Urothelium cell line (cell line): Measurements from ENCODE around the gene AJAP1.

Source experiments
- DNase-seq: peaks from one replicate; pipeline ENCODE4 v3.0.0; 2011; ENCODE audit warnings: low spot score, mixed read lengths
- FAIRE-seq: peaks from 2 replicates; lab custom pipeline; 2011; peaks lifted over from hg19 to GRCh38; lab: Jason Lieb, UNC

AJAP1 gene

DNA sequence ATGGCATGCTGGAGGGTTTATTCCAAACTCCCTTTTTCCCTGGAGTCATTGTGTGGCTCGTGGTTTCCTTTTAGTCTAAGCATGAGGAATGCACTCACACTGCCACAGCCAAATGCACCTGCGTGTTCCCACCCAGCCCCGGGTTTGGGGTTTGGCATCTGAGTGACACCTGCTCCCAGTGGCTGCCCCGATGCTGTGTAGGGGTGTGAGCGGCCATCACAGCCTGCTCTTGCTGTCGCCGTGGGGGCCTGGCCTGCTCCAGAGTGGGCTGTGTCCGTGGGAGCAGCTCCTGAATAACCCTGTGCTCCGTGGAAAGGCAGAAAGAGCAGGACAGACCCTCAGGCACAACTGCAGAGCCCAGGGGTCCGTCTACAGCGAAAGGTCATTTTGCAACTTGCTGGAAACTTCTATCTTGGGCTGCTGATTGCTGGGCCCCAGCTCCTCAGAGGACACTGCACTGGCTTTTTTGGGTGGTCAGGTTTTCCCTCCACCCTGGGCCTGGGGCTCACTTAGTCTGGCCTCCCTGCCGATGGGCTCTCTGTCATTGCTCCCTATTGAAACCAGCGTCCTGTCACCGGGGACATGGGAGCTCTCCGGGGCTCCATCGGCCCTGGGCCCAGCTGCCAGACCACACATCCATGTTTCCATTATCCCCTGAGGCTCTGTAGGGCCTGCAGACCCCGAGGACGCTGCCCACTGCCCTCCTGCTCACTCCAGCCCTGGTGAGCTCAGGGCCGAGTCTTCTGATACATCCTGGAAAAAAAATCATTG is 74.1 kb downstream of the AJAP1 start:
- DNase-seq, result no peak
- no peak for FAIRE-seq

DNA sequence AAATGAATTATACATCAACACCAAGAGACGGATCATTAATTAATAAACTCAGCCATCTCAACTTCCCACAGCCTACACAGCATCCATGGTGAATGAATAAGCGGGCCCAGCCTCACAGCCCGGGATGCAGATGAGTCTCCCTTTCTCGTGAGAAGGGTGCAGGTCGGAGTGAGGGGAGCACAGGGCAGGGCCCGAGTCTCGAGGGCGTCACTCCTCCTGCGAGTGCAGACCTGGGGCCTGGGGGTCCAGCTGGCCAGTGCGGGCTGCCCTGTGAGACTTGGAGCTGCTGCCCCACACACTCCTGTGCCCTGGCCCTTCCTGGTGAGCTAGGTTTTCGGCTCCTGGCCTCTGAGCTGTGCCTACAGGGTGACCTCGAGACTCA is 74.7 kb downstream of the AJAP1 start:
- no peak for FAIRE-seq
- no peak for DNase-seq

DNA sequence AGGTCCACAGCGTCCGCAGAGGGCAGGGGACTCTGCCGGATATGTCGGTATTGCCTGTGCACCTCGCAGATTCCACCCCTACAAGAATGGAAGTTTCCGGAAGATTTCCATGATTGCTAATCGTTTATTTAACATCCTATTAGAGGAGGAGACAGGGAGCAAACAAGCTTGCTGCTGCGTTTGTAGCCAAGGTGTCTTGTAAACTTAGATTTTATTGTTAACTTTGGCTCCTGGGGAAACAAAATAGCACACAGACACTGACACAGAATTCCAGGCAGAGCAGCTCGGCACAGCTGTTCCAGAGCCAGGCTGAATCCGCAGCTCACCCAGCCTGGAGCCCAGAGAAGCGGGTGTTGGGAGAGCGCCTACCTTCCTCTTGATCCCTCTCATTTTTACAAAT is 75.7 kb downstream of the AJAP1 start:
- no peak for DNase-seq
- no peak for FAIRE-seq

DNA sequence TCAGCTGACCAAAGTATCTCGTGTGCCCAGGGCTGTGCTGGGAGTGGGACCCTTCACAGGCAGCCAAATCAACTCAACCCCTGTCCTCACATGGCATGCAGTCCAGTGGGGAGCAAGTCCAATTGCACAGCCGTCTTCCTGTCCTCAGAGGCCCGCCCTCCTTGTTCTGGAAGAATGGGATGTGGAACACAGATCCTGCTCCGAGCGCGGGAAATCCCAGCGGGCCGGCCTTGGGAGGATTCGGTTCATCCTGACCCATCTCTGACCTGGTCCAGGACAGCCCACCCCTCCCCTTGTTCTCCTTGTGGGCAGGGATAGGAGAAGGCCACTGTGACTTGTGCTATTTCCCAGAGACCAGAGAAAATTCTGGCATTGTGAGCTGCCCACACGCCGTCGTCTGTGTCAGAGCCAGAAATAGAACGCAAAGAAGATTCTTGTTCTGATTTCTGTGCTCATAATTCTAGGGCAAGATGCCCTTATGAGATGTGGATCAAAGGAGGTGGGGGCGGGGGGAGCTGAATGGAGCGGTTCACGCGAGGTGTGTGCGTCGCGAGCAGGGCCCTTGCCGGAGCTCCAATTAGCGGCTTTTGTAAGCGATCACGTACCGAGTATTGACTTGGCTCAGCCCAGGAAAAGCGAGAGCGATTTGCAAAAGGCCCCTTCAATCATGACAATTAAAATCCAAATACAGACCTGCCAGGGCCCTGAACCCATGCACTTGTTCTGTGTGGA is 79.2 kb downstream of the AJAP1 start:
- DNase-seq (no peak), FAIRE-seq (no peak)

DNA sequence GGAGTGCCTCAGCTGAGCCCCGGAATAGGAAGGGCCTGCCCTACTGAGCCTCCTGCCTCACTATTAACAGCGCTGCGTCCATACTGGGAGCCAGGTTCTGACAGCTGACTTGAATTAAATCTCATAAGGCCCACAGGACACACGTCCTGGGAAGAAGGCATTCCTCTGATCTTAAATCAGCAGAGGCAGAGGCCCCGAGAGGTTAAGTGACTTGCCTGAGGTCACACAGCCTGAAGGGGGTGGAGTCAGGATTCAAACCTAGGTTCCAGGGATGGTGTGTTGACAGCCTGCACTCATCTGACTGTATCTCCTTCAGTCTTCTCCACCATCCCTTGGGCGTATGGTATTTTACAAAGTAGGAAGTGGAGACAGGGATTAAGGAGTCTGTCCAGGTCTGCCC is 79.8 kb downstream of the AJAP1 start:
- FAIRE-seq (no peak), DNase-seq (no peak)

DNA sequence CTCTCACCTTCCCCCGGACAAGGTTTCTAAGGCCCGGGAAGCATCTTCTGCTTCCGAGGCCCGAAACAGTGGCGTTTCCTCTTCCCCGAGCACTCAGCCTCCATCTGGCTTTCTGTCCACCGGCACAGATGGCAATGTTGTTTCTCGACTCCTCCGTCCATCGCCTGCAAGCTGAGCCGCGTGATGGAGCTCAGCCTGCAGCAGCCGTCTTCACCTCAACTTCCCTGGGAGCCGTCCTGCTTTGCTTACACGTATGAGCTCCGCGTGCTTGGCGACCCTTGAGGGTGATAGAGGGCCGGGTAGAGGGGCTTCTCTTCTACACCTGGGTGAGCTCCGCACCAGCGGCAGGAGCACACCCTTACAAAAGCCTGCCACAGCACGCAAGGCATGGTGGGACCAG is 80.4 kb downstream of the AJAP1 start:
- FAIRE-seq, result no peak
- DNase-seq, result no peak

DNA sequence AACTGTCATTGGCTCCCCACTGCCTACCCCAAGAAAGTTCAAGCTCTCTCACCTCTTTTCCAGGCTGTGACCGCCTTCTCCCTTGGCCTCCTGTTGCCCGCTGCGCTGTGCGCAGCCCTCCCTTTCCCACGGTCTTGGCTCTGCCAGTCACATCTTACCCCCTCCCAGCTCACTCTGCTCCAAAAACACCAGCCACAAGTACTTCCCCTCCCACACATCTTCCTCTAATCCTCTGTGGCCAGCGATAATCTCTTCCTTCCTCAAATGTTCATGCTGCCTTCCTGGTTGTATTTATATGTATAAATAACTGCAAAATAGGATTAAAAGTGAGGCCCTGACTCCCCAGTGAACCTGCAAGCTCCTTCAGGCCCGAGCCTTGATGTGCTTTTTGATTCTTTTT is 81.8 kb downstream of the AJAP1 start:
- no peak for FAIRE-seq
- DNase-seq, result no peak

DNA sequence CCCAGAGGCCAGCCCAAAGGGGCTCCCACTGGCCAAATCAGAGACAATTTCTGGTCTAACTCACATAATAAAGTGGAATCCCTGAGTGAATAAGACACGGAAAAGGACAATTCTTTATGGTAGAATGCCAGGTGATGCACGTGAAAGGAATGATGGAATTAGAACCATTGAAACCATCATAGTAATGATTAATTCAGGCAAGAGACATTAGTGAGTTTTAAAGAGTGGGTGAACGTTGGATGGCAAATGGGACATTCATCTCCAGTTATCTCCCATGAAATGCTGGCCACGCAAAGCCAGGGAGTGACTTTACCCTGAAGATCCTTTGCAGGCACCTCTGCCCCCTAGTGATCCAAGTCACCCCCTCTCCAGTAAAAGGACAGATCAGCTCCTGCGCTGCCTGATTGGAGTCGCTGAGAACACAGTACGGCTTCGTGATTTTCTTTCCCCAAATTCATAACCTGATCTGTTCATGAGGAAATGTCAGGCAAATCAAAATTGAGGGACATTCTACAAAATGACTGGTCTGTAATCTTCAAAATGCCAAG is 87.5 kb downstream of the AJAP1 start:
- DNase-seq, result no peak
- no peak for FAIRE-seq

DNA sequence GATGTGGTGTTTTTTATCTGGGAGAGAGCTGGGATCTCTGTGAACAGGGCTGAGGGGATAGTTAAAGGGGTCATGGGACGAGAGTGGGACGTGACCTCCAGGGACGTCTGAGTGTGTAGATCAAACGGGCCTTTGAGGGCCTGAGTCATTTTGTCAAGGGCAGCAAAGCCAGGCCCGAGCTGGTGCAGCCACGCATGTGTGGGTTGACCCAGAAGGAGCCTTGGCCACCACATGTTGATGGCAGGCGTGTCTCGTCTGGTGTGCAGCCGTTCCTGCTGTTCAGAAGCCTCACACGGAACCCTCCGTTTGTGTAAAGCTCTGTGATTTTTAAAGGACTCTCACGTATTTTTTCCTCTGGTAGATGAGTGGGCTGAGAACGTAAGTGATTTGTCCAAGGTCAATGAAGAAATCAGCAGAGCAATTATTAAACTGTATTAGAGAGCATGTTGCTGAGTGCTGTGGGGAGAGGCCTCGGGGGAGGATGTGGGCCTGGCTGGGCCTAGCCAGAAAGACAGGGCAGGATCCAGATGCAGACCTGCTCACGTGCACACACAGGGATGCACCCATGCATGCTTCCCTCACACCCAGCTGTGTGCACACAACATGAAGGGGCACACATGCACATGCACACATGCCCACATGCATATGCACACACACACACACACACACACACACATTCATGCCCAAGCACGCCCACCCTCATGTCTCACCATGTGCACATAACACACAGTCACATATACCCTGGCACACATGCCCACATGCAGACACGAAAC is 89.8 kb downstream of the AJAP1 start:
- DNase-seq (no peak), FAIRE-seq (peak; percentile 30)

DNA sequence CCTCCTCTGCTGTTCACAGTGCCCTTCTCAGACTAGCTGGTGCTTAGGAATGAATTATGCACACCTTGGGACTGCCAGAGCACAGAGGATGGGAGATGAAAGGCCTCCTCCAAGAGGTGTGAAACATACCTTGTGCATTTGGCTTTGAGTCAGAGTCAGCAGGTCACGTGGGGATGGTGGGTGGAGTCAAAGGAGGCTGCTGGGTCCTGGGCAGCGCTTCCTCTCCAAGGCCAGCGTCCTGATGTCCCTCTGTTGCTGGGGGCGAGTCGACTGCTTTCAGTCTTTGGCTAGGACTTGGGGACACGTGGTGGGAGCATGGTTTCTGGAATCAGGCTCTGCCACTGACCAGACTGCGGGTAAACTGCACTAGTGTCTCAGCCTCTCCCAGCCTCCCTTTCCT is 91.2 kb downstream of the AJAP1 start:
- FAIRE-seq (no peak), DNase-seq (peak; percentile 7)

DNA sequence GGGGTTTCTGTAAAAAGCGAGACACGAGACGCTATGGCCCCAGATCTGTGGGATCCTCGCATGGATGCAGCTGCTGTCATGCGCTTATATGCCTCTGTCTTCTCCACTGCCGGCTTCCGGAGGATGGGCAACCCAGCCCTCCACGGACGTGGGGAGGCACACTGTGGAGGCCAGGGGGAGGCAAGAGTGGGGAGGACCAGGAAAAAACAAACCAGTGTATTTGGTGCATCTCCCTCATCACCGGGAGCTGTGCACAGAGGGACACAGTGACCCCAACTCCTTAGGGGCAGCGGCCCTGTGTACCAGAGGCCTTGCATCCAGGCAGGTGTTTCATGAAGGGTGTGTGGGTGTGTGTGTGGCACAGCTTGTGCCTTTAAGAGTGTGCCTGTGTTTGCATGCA is 95.0 kb downstream of the AJAP1 start:
- no peak for FAIRE-seq
- no peak for DNase-seq

DNA sequence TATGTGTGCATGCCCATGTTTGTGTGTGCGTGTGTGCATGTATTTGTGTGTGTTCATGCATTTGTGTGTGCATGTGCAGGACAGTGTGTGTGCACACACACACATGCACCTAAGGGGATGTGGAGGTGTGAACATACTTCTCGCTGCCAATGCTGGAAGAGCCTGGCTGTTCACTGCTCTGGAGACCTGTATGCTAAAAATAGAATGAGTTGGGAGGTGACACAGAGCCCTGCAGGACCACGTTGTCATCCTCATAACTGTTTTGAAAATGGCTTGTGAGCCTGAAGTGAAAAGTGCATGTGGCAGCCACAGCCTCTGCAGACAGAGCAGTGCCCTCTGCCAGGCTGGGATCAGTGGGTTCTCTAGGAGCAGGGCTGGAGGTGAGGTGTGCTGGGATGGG is 95.8 kb downstream of the AJAP1 start:
- FAIRE-seq, result no peak
- no peak for DNase-seq

DNA sequence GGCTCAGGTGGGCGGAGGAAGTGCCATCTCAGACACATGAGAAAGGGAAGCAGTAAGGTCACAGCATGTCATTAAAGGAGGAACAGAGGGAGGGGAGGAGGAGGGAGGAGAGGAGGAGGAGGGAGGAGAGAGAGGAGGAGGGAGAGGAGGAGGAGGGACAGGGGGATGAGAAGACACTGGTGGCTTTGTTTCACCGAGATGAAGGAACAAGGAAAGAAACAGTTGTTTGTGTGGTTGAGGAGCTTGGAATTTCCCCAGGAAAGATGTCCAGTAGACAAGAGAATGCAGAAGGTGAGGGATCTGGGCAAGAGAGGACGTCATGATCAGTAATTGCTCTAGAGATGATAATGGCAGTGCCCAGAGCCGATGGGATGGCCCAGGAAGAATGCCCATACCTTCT is 97.7 kb downstream of the AJAP1 start:
- FAIRE-seq, result no peak
- no peak for DNase-seq

DNA sequence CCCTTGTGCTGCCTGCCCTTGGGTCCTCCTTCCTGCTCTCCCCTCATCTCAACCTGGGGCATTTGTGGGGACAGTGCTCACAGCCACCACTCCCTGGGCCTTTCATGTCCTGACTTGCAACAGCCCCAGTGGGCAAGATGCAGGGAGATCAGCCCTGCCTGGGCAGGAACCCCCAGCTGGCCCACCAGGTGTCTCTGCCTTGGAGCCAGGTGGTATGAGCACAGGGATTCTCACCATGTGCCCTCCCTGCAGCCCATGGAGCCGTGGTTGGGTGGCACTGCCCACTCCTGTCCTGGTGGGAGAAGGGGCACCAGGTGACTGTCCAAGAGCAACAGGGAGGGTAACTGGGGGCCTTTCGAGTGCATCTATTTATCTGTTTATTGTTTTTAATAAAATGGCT is 100.4 kb downstream of the AJAP1 start:
- FAIRE-seq (no peak), DNase-seq (no peak)

DNA sequence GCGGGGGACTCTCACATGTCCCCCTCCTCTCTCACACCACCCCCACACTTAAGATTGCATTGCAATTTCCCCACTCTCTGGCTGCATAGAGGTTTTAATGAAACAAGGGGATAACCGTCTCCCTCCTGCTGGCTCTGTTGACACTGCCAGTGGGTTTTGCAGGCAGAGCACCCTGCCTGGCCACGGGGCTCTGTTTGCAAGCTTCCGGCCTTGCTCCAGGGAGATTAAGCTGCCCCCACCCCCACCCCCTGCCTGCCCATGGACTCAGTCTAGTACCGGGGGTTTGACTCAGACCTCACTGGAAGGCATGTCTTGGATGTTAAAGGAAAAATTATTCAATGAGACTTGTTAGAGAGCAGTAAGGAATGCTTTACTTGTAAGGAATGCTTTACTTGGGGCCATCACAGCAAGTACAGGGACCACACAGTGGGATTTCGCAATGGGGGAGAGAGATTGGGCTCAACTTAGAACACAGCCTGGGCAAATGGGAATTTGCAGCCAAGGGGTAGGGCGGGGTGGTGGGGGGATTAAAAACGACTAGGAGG is 101.0 kb downstream of the AJAP1 start:
- FAIRE-seq, result no peak
- no peak for DNase-seq

DNA sequence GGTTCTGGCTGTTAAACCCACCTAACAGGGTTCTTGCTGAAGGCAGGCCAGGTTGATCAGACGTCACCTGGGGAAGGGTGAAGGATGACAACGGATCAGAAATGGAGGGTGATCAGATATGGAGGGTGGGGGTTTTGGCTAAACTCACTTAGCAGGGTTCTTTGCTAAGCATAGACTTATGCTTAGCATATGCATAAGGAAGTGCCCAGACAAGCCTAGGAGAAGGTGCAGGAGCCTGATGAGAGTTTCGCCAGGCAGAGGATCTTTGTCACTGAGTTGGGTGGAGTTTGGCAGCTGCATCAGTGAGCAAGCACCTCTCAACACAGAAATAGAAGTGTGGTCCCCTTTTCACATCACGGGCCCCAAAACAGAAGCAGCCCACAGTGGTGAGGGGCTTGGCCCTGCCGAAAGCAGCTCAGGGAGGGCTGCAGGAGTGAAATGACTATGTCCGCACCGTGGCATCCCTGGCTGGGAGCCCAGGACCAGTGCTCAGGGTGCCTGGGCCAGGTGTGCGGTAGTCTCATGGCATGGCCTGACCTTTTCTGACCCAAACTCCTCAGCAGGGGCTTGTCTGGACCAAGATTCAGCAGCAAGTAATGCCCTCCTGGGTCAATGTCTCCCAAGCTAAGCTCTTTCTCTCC is 101.6 kb downstream of the AJAP1 start:
- no peak for FAIRE-seq

DNA sequence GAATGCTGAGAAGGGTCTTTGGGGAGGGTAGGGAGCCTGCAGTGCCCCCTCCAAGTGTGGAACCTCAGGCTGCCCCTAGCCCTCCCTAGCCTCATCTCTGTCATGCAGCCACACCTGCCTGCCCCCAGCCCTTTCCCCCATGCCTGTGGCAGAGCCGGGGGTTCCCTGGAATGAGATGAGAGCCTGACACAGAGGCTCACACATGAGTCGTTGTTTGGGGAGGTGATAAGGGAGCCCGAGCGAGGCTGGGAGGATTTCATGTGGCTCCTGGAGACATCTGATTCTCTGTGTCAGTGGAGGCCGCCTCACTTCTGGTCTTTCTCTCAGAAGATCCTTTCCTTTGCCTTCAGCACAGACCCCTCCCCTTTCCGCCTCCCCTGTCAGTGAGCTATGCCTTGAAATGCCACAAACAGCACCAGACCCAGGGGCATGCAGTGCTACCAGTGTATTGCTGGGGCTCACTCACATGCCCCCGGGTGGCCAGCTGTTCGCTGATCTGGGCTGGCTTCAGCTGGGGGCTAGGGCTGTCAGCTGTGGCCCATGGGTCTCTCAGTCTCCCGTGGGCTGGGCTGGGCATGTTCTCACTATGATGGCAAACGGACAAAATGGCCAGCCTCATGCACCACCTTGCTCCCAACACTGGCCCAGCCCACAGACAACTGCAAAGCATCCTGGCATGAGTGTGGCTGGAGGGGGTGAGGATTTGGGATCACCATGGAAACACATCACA is 102.6 kb downstream of the AJAP1 start:
- FAIRE-seq (no peak), DNase-seq (no peak)

More for the DNA sequence above, 101.6 kb downstream of the AJAP1 start:
- DNase-seq, result no peak

DNA sequence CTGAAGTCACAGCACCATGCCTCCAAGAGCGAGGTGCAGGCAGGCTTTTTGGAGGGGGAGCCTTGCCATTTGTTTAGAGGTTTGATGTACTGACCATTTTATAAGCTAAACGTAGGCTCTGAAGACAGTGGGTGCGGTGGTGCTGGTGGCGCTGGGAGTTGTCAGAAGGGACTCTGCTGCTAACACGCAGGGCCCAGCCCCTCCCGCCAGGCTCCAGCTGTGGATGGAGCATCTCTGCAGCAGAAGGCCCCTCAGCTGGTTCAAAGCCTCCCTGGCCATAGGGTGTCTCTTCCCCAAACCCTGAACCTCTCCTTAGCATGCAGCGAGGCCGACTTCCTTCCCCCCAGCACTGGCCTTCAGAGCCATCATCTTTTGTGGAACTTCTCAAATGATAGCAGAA is 105.3 kb downstream of the AJAP1 start:
- FAIRE-seq (no peak), DNase-seq (no peak)

DNA sequence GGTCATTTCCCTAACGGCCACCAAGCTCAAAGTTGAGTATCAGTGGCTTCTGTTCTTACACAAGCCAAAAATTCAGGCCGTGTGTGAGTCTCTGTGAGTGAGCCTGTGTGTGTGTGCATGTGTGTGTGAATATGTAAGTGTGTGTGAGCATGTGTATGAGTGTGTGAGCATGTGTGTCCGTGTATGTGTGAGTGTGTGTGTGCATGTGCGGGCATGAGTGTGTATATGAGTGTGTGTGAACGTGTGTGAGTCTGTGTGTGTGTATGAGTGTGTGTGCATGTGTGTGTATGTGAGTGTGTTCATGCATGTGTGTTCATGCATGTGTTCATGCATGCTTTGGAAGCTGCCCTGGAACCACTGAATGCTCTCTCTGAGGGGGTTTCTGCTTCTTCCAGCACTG is 105.7 kb downstream of the AJAP1 start:
- FAIRE-seq (no peak), DNase-seq (no peak)

DNA sequence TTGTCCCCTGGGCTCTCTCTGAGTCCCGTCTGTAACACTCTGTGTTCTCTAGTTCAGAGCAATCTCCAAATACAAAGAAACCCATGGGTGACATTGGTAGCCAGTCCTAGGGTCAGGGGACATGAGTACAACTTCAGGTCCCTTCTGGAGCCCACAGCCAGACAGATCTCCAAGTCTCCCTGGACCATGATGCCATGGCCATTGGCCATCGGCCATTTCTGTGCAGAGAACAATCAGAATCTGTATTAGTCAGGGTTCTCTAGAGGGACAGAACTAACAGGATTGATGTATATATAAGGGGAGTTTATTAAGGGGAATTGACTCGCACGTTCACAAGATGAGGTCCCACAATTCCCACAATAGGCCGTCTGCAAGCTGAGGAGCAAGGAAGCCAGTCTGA is 106.9 kb downstream of the AJAP1 start:
- DNase-seq (no peak), FAIRE-seq (no peak)
